ENCODE results near the gene CLEC11A.

DNA sequence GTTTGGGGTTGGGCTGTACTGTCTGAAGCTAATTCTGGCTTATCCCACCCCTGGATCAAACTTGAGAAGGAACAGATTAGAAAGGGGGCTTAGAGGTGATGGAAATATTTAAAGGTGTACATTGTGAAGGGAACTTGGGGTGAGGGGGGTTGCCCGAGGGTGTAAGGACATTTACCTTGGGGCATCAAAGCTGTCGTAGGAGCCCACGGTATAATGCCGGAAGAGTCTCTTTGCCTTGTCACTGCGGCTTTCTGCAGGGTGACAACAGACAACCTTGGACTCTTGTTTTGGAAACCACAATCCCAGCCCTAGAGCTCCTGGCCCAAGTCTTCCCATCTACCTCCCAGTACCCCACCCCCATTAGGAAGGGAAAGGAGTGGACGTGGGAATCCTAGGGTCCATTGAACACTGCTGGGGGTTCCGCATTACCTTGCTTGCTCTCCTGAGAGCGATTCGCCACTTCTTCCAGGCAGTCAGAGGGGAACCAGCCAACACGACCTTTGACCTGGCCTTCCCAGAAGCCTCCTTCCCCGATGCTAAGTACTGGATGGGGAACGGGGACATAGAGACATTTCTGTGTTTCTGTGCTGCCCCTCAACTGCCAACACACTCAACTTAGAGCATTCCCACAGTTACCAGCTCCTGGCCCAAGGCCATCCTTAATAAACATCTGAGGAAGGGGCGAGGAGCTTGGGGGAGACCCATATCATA lies 25.6 kb upstream of the CLEC11A start:
- TF ChIP-seq, protein P1, sequence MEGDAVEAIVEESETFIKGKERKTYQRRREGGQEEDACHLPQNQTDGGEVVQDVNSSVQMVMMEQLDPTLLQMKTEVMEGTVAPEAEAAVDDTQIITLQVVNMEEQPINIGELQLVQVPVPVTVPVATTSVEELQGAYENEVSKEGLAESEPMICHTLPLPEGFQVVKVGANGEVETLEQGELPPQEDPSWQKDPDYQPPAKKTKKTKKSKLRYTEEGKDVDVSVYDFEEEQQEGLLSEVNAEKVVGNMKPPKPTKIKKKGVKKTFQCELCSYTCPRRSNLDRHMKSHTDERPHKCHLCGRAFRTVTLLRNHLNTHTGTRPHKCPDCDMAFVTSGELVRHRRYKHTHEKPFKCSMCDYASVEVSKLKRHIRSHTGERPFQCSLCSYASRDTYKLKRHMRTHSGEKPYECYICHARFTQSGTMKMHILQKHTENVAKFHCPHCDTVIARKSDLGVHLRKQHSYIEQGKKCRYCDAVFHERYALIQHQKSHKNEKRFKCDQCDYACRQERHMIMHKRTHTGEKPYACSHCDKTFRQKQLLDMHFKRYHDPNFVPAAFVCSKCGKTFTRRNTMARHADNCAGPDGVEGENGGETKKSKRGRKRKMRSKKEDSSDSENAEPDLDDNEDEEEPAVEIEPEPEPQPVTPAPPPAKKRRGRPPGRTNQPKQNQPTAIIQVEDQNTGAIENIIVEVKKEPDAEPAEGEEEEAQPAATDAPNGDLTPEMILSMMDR (IDR thresholded peaks at IDR 0.05) = no peak
- TF ChIP-seq POLR2A (IDR thresholded peaks at IDR 0.05) = no peak
